ENCODE results near the gene CLPSL2. TPM values are rescaled to one million over a fixed set of nuclear protein-coding genes. Genes with fewer than 3 reads are reported as not detected.

CLPSL2 gene
- total and polyA plus RNA-seq, 10 of the 15 experiments (the other 5 are each of a cell fraction or from before 2014, with no cell fraction given): 0.32 to 1.3 TPM; not detected in 8

GRCh38 chr6:35727231-35727934 lies 49.0 kb upstream of the CLPSL2 start:
- peak overlapping the region; percentile 83 for H3K4me2 ChIP-seq (ENCODE audit: control insufficient read depth, insufficient read depth)
- DNase-seq (ENCODE audit: low read depth, low spot score) (no peak), ATAC-seq (peak; percentile 34), FAIRE-seq (no peak)
- H4K20me1 ChIP-seq (ENCODE audit: control insufficient read depth, insufficient read depth): no peaks in the 10 kb centered on the region
- RAD21 ChIA-PET (ENCODE audit: unreplicated experiment): interaction anchor here (1.0 to 2.3 kb wide), 13 partner anchors 8 to 139 kb away, joined by 3 to 22 read pairs (median 5); partner anchors contain the start of gene ARMC12
- peak overlapping the region; percentile 83 for H2AFZ ChIP-seq (ENCODE audit: control insufficient read depth, low read depth, low read length)
- H3K4me1 ChIP-seq (ENCODE audit: control insufficient read depth, insufficient read depth, low read length): peaks cover 51% of the 10 kb centered on the region
- no TSS peak for BruUV-seq (replicated peaks)
- intact Hi-C loops (cut with micrococcal nuclease; ENCODE audit: unreplicated experiment) (no loop called here), in situ Hi-C loops (cut with MboI) (no loop called here)
- no peaks in the 10 kb centered on the region for H3K79me2 ChIP-seq (ENCODE audit: control insufficient read depth, insufficient read depth, low read length)
- no peaks in the 10 kb centered on the region for H3K9me3 ChIP-seq (replicated peaks; ENCODE audit: control insufficient read depth, insufficient read depth, low read length)
- H3K27ac ChIP-seq (ENCODE audit: control insufficient read depth, insufficient read depth): peak overlapping the region; percentile 76
- SMC1A ChIA-PET (ENCODE audit: uncharacterized antibody, unreplicated experiment): interaction anchor here (0.7 to 2.5 kb wide), 10 partner anchors 9 to 103 kb away, joined by 3 to 17 read pairs (median 4); partner anchors contain the start of gene ARMC12
- H3K27me3 ChIP-seq (replicated peaks in 1 of 2; ENCODE audit: control insufficient read depth in 2 of 2, insufficient read depth in 2 of 2, low read length in 1 of 2): no peaks in the 10 kb centered on the region
- H3K9ac ChIP-seq (ENCODE audit: control insufficient read depth, insufficient read depth, low read length): peak overlapping the region; percentile 67
- 9% methylated on average over 29 of the region's 29 CpGs for WGBS (ENCODE audit: insufficient coverage, insufficient replicate concordance, low lambda C conversion rate, missing lambda C conversion rate)
- peak overlapping the region; percentile 82 for H3K4me3 ChIP-seq
- CTCF ChIA-PET: interaction anchor here (1.2 to 2.2 kb wide), 7 partner anchors 7 to 143 kb away, joined by 3 to 9 read pairs (median 5); no protein-coding TSS in a partner anchor
- no peaks in the 10 kb centered on the region for H3K36me3 ChIP-seq (ENCODE audit: control insufficient read depth in 2 of 2, insufficient read depth in 2 of 2, low read length in 1 of 2)
- POLR2A ChIA-PET: interaction anchor here (1.0 to 2.4 kb wide), 9 partner anchors 8 to 125 kb away, joined by 3 to 13 read pairs (median 4); no protein-coding TSS in a partner anchor
- TF ChIP-seq POLR2AphosphoS2 (IDR thresholded peaks at IDR 0.05; ENCODE audit: low read depth, low read length): no peak
- no peak for TF ChIP-seq NR2F1 (conservative IDR thresholded peaks at IDR 0.05)
- no peak for TF ChIP-seq RELA (IDR thresholded peaks at IDR 0.05; ENCODE audit: borderline replicate concordance, partially characterized antibody)
- TF ChIP-seq SRF (IDR thresholded peaks at IDR 0.05; ENCODE audit: low read depth in 2 of 2, low read length in 2 of 2): no peak
- peak; percentile 82 for TF ChIP-seq USF1 (IDR thresholded peaks at IDR 0.05; ENCODE audit: borderline replicate concordance, extremely low read length, insufficient read depth, low read depth, low read length)
- TF ChIP-seq RB1 (IDR thresholded peaks at IDR 0.05; ENCODE audit: borderline replicate concordance): 0 out of 2 replicates have a peak, but pooled peaks have one; percentile 42
- TF ChIP-seq MTA3 (IDR thresholded peaks at IDR 0.05; ENCODE audit: borderline replicate concordance, low read length): no peak
- TF ChIP-seq EED (IDR thresholded peaks at IDR 0.05; ENCODE audit: low read depth): peak; percentile 17; the same call in 1 of the 2 replicates
- peak; percentile 28 to 36; a peak in 1 of 4 replicates for TF ChIP-seq IKZF2 (IDR thresholded peaks at IDR 0.05)
- TF ChIP-seq USF2 (IDR thresholded peaks at IDR 0.05; ENCODE audit: borderline replicate concordance, low read depth, low read length): peak; percentile 35
- peak; percentile 36; the same call in 1 of the 2 replicates for TF ChIP-seq RELB (IDR thresholded peaks at IDR 0.05; ENCODE audit: low read depth)
- peak; percentile 57 to 90; a peak in 3 of 4 replicates for TF ChIP-seq BHLHE40 (IDR thresholded peaks at IDR 0.05; ENCODE audit: borderline replicate concordance in 1 of 2, low read depth in 2 of 2, low read length in 1 of 2)
- TF ChIP-seq RAD51 (IDR thresholded peaks at IDR 0.05): peak; percentile 95
- peak; percentile 13; the same call in 1 of the 2 replicates for TF ChIP-seq CHD2 (IDR thresholded peaks at IDR 0.05; ENCODE audit: borderline replicate concordance, low read depth, low read length)
- TF ChIP-seq LARP7 (IDR thresholded peaks at IDR 0.05): peak; percentile 69; the same call in 1 of the 2 replicates
- no peak for TF ChIP-seq SREBF2 (IDR thresholded peaks at IDR 0.05; ENCODE audit: low read length)
- peak; percentile 65 for TF ChIP-seq IKZF1 (conservative IDR thresholded peaks at IDR 0.05)
